Measurements from ENCODE around the gene MTHFS. TPM values are rescaled to one million over a fixed set of nuclear protein-coding genes. Genes with fewer than 3 reads are reported as not detected.
A peak's percentile ranks its signal among the peaks of the same experiment; 100 is the strongest.

Gene MTHFS
- total RNA-seq, 1 experiment from 2014 or later, result 48.2 TPM

DNA sequence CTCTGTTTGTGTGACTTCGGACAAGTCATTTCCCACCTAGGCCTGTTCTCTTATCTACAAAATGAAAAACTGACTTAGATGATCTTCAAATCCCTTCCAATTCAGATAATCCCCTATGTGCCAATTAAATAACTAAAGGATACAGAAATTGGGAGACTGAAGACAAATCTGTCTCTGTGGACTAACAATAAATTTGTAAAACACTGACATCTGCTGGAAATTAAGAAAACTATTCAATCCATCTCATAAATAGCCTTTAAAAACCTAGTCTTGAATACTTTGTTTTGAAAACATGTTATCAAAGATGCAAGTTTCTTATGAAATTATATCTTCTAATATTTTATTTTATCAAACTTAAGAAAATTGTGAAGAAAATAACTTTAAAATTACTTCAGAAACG, 38.3 kb downstream of the MTHFS start:
- intact Hi-C loops (cut with micrococcal nuclease; ENCODE audit: unreplicated experiment), result no loop called here
- no peak overlapping the region for H3K4me3 Mint-ChIP-seq (ENCODE audit: unreplicated experiment)
- Histone ChIP-seq H3K27me3 (replicated peaks; ENCODE audit: control insufficient read depth, insufficient read depth, low read length) (no peaks in the 10 kb centered on the region), H3K9me3 (no peaks in the 10 kb centered on the region), H3K4me1 (peaks cover 13% of the 10 kb centered on the region), H3K4me3 (ENCODE audit: low read depth, low read length) (no peak overlapping the region), H3K36me3 (ENCODE audit: control insufficient read depth, insufficient read depth, low read length) (no peaks in the 10 kb centered on the region; the same call in 1 of the 2 replicates)
- no peak overlapping the region for H3K27ac Mint-ChIP-seq (ENCODE audit: unreplicated experiment)
- no TSS peak for BruUV-seq (replicated peaks)
- peaks cover 24% of the 10 kb centered on the region for H3K36me3 Mint-ChIP-seq (ENCODE audit: insufficient read depth, unreplicated experiment)
- POLR2A ChIA-PET, result no interaction called here
- no peak for DNase-seq
- no peaks in the 10 kb centered on the region for H3K9me3 Mint-ChIP-seq (ENCODE audit: unreplicated experiment)
- TF ChIP-seq CTCF (IDR thresholded peaks at IDR 0.05; ENCODE audit: insufficient read depth in 1 of 2, low read depth in 1 of 2, low read length in 1 of 2, severe bottlenecking in 1 of 2, unreplicated experiment in 1 of 2), result no peak
- CTCF ChIA-PET, result no interaction called here
- H3K4me1 Mint-ChIP-seq (ENCODE audit: low read depth, unreplicated experiment), result peaks cover 24% of the 10 kb centered on the region
- no peaks in the 10 kb centered on the region for H3K27me3 Mint-ChIP-seq (ENCODE audit: insufficient read depth, unreplicated experiment)

- Mint-ChIP-seq H3K4me3 (ENCODE audit: unreplicated experiment) (no peak overlapping the region), H3K4me1 (ENCODE audit: low read depth, unreplicated experiment) (peaks cover 21% of the 10 kb centered on the region), H3K36me3 (ENCODE audit: insufficient read depth, unreplicated experiment) (peaks cover 24% of the 10 kb centered on the region), H3K27me3 (ENCODE audit: insufficient read depth, unreplicated experiment) (no peaks in the 10 kb centered on the region), H3K9me3 (ENCODE audit: unreplicated experiment) (no peaks in the 10 kb centered on the region), H3K27ac (ENCODE audit: unreplicated experiment) (peak overlapping the region; percentile 18)
- no TSS peak for BruUV-seq (replicated peaks)
- intact Hi-C loops (cut with micrococcal nuclease; ENCODE audit: unreplicated experiment), result loop anchor here (1.0 to 5.0 kb wide), 3 partner anchors 139 to 511 kb away; no protein-coding TSS in a partner anchor
- no peaks in the 10 kb centered on the region for H3K27me3 ChIP-seq (replicated peaks; ENCODE audit: control insufficient read depth, insufficient read depth, low read length)
- no peaks in the 10 kb centered on the region for H3K36me3 ChIP-seq (ENCODE audit: control insufficient read depth, insufficient read depth, low read length)
- DNase-seq, result peak; percentile 61 to 76
- peak; percentile 84 to 95 for TF ChIP-seq CTCF (IDR thresholded peaks at IDR 0.05; ENCODE audit: insufficient read depth in 1 of 2, low read depth in 1 of 2, low read length in 1 of 2, severe bottlenecking in 1 of 2, unreplicated experiment in 1 of 2)
- 0 out of 2 replicates have a peak, but pooled peaks cover 3% of the 10 kb centered on the region for H3K4me1 ChIP-seq
- H3K4me3 ChIP-seq (ENCODE audit: low read depth, low read length), result no peak overlapping the region
- POLR2A ChIA-PET, result interaction anchor here (0.6 to 1.3 kb wide), 2 partner anchors 70 to 321 kb away, joined by 3 to 7 read pairs; no protein-coding TSS in a partner anchor
- no peaks in the 10 kb centered on the region for H3K9me3 ChIP-seq
- CTCF ChIA-PET, result interaction anchor here (0.6 to 2.0 kb wide), 12 partner anchors 9 to 514 kb away, joined by 3 to 24 read pairs (median 5); no protein-coding TSS in a partner anchor
Measured at GRCh38 chr15:79853492-79854328, 43.1 kb downstream of the MTHFS start.

- no peaks in the 10 kb centered on the region for H3K27me3 ChIP-seq (replicated peaks; ENCODE audit: control insufficient read depth, insufficient read depth, low read length)
- H3K9me3 ChIP-seq, result no peaks in the 10 kb centered on the region
- Mint-ChIP-seq H3K36me3 (ENCODE audit: insufficient read depth, unreplicated experiment) (peaks cover 24% of the 10 kb centered on the region), H3K27me3 (ENCODE audit: insufficient read depth, unreplicated experiment) (no peaks in the 10 kb centered on the region), H3K4me3 (ENCODE audit: unreplicated experiment) (no peak overlapping the region), H3K9me3 (ENCODE audit: unreplicated experiment) (no peaks in the 10 kb centered on the region), H3K4me1 (ENCODE audit: low read depth, unreplicated experiment) (peaks cover 27% of the 10 kb centered on the region), H3K27ac (ENCODE audit: unreplicated experiment) (no peak overlapping the region)
- no peaks in the 10 kb centered on the region; the same call in 1 of the 2 replicates for H3K36me3 ChIP-seq (ENCODE audit: control insufficient read depth, insufficient read depth, low read length)
- no TSS peak for BruUV-seq (replicated peaks)
- POLR2A ChIA-PET, result no interaction called here
- CTCF ChIA-PET, result interaction anchor here (0.6 to 0.9 kb wide), 4 partner anchors 18 to 469 kb away, joined by 3 to 8 read pairs (median 3); no protein-coding TSS in a partner anchor
- peak; percentile 45 to 49 for TF ChIP-seq CTCF (IDR thresholded peaks at IDR 0.05; ENCODE audit: insufficient read depth in 1 of 2, low read depth in 1 of 2, low read length in 1 of 2, severe bottlenecking in 1 of 2, unreplicated experiment in 1 of 2)
- 0 out of 2 replicates have a peak, but pooled peaks cover 3% of the 10 kb centered on the region for H3K4me1 ChIP-seq
- intact Hi-C loops (cut with micrococcal nuclease; ENCODE audit: unreplicated experiment), result loop anchor here (5.0 kb wide), 1 partner anchor 507 kb away; no protein-coding TSS in a partner anchor
- DNase-seq, result peak; percentile 41 to 50
- no peak overlapping the region for H3K4me3 ChIP-seq (ENCODE audit: low read depth, low read length)
Measured at GRCh38 chr15:79849789-79850188, 47.0 kb downstream of the MTHFS start.

All from Caco-2 (cell line).